ENCODE data around the gene COBL. TPM values are rescaled to one million over a fixed set of nuclear protein-coding genes. Genes with fewer than 3 reads are reported as not detected.

COBL gene
- total RNA-seq, 2 donors from 2014 or later, result 1.4 to 1.6 TPM

- Histone ChIP-seq H3K4me1 (ENCODE audit: control insufficient read depth in 1 of 2, low read depth in 2 of 2) (no peaks in the 10 kb centered on the region), H3K36me3 (no peaks in the 10 kb centered on the region), H3K4me3 (no peak overlapping the region), H3K27ac (no peak overlapping the region), H3K27me3 (replicated peaks; ENCODE audit: insufficient read depth) (no peaks in the 10 kb centered on the region), H3K9me3 (no peaks in the 10 kb centered on the region)
- DNase-seq (ENCODE audit: low spot score) (no peak), ATAC-seq (ENCODE audit: insufficient number of reproducible peaks, low FRiP score, low read depth) (no peak)
- no peak for TF ChIP-seq CTCF (IDR thresholded peaks at IDR 0.05)
Measured at GRCh38 chr7:50976064-50976463, 340.5 kb downstream of the COBL start.

- no peaks in the 10 kb centered on the region for H3K4me1 ChIP-seq (ENCODE audit: control insufficient read depth in 1 of 2, low read depth in 2 of 2)
- TF ChIP-seq CTCF (IDR thresholded peaks at IDR 0.05), result no peak
- no peaks in the 10 kb centered on the region for H3K27me3 ChIP-seq (replicated peaks; ENCODE audit: insufficient read depth)
- ATAC-seq (ENCODE audit: insufficient number of reproducible peaks, low FRiP score, low read depth), result no peak
- H3K27ac ChIP-seq, result no peak overlapping the region
- H3K9me3 ChIP-seq, result no peaks in the 10 kb centered on the region
- no peaks in the 10 kb centered on the region for H3K36me3 ChIP-seq
- DNase-seq (ENCODE audit: low spot score), result no peak
- H3K4me3 ChIP-seq, result no peak overlapping the region
Measured at GRCh38 chr7:50974240-50974639, 342.4 kb downstream of the COBL start.

GRCh38 chr7:50973814-50974213 lies 342.8 kb downstream of the COBL start:
- Histone ChIP-seq H3K36me3 (no peaks in the 10 kb centered on the region), H3K27me3 (replicated peaks; ENCODE audit: insufficient read depth) (no peaks in the 10 kb centered on the region), H3K27ac (no peak overlapping the region), H3K4me3 (no peak overlapping the region), H3K9me3 (no peaks in the 10 kb centered on the region), H3K4me1 (ENCODE audit: control insufficient read depth in 1 of 2, low read depth in 2 of 2) (no peaks in the 10 kb centered on the region)
- DNase-seq (ENCODE audit: low spot score), result no peak
- ATAC-seq (ENCODE audit: insufficient number of reproducible peaks, low FRiP score, low read depth), result no peak
- no peak for TF ChIP-seq CTCF (IDR thresholded peaks at IDR 0.05)

- no peak for TF ChIP-seq CTCF (IDR thresholded peaks at IDR 0.05)
- DNase-seq (ENCODE audit: low spot score) (no peak), ATAC-seq (ENCODE audit: insufficient number of reproducible peaks, low FRiP score, low read depth) (no peak)
Measured at GRCh38 chr7:50970092-50970491, 346.5 kb downstream of the COBL start.

More at GRCh38 chr7:50970092-50970491, 346.5 kb downstream of the COBL start:
- Histone ChIP-seq H3K9me3 (no peaks in the 10 kb centered on the region), H3K4me1 (ENCODE audit: control insufficient read depth in 1 of 2, low read depth in 2 of 2) (no peaks in the 10 kb centered on the region), H3K4me3 (no peak overlapping the region), H3K27ac (no peak overlapping the region), H3K27me3 (replicated peaks; ENCODE audit: insufficient read depth) (no peaks in the 10 kb centered on the region), H3K36me3 (no peaks in the 10 kb centered on the region)

All from thoracic aorta (tissue), 2 donors.